GM10248 (cell line): ENCODE measurements around the gene STIP1.

Experiments used
- CTCF ChIA-PET: fragments of 300-600 bp; sonication (Branson Sonifier 250); formaldehyde crosslinking; extraction: SDS; loops from one replicate; lab custom pipeline; 2021; ENCODE audit warnings: antibody characterized with exemption; lab: Yijun Ruan, JAX
- POLR2A ChIA-PET: fragments of 350-650 bp; sonication (Branson Sonifier 250); formaldehyde crosslinking; extraction: SDS; loops from one replicate; lab custom pipeline; 2020; ENCODE audit warnings: antibody characterized with exemption; lab: Yijun Ruan, JAX
- DNase-seq: peaks from one replicate; pipeline ENCODE4 v3.0.0; 2012; ENCODE audit errors: extremely low spot score
- CTCF ChIP-seq: IDR thresholded peaks from 2 replicates; pipeline ENCODE4 v1.5.1; 2012; ENCODE audit warnings: mild to moderate bottlenecking, low read depth; ENCODE audit errors: extremely low read depth, missing control alignments, control extremely low read depth

The STIP1 gene

GRCh38 chr11:64235437-64236161 lies 49.6 kb downstream of the STIP1 start:
- ChIA-PET POLR2A (interaction anchor here (0.7 kb wide), 1 partner anchor 11 kb away, joined by 4 read pairs; no protein-coding TSS in a partner anchor), CTCF (interaction anchor here (0.7 to 30.9 kb wide), 6 partner anchors 10 to 69 kb away, joined by 3 to 368 read pairs (median 4); partner anchors contain the start of genes FERMT3, NUDT22 and TRPT1)
- TF ChIP-seq CTCF: no peak
- no peak for DNase-seq

- DNase-seq: no peak
- TF ChIP-seq CTCF: no peak
- ChIA-PET POLR2A (no interaction called here), CTCF (interaction anchor here (1.1 to 30.9 kb wide), 4 partner anchors 8 to 27 kb away, joined by 3 to 368 read pairs (median 10); partner anchors contain the start of genes FERMT3, NUDT22 and TRPT1)
These were observed 51.5 kb downstream of the STIP1 start for GRCh38 chr11:64237484-64237951.

- POLR2A ChIA-PET: interaction anchor here (1.2 kb wide), 1 partner anchor 57 kb away, joined by 3 read pairs; no protein-coding TSS in a partner anchor
- no peak for DNase-seq
- no peak for TF ChIP-seq CTCF
These were observed 52.1 kb downstream of the STIP1 start for GRCh38 chr11:64238076-64238475.

DNA sequence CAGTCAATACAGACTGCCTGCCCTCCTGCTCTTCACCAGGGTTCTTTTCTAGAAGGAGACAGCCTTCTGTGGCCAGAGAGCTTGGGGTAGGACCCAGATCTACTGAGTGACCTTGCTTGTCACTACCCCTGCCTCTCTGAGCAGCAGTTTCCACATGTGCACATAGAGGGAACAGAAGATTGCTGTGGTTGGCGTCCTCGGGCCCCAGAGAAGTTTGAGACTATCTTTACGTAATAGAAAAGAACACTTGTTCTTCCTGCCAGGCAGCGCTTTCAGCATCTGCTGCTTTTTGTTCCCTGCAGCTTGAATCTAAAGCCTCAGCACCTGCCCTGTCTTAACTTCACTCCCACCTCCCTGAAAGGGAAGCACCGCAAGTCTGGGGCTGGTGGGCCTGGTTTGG lies 53.0 kb downstream of the STIP1 start:
- CTCF ChIA-PET: interaction anchor here (3.9 to 30.9 kb wide), 2 partner anchors 12 to 29 kb away, joined by 27 to 368 read pairs; partner anchors contain the start of genes FERMT3 and PLCB3
- DNase-seq: no peak
- TF ChIP-seq CTCF: no peak
- POLR2A ChIA-PET: interaction anchor here (1.1 to 1.2 kb wide), 2 partner anchors 53 to 58 kb away, joined by 3 to 4 read pairs; partner anchors contain the start of gene STIP1

More at GRCh38 chr11:64238076-64238475, 52.1 kb downstream of the STIP1 start:
- CTCF ChIA-PET: interaction anchor here (1.1 to 30.9 kb wide), 3 partner anchors 12 to 28 kb away, joined by 3 to 368 read pairs (median 16); partner anchors contain the start of genes FERMT3, NUDT22 and TRPT1

- TF ChIP-seq CTCF: no peak
- peak; percentile 73 for DNase-seq
- ChIA-PET CTCF (interaction anchor here (1.4 to 30.9 kb wide), 3 partner anchors 11 to 65 kb away, joined by 4 to 368 read pairs (median 27); partner anchors contain the start of genes FERMT3 and PLCB3), POLR2A (interaction anchor here (1.1 kb wide), 1 partner anchor 54 kb away, joined by 4 read pairs; the partner anchor contains the start of gene STIP1)
These were observed 53.9 kb downstream of the STIP1 start for GRCh38 chr11:64239662-64240434.
